ENCODE measurements around the gene IL2RA. TPM values are rescaled to one million over a fixed set of nuclear protein-coding genes. Genes with fewer than 3 reads are reported as not detected.
"Not testable (repeated sequence)": the region's sequence is repeated elsewhere in the genome, so short reads cannot be mapped to it uniquely, and the experiment has no call there.

The IL2RA gene
- total and polyA plus RNA-seq, 2 donors (not counting 1 experiment from before 2014, with no cell fraction given): 7.2 to 56.7 TPM

DNA sequence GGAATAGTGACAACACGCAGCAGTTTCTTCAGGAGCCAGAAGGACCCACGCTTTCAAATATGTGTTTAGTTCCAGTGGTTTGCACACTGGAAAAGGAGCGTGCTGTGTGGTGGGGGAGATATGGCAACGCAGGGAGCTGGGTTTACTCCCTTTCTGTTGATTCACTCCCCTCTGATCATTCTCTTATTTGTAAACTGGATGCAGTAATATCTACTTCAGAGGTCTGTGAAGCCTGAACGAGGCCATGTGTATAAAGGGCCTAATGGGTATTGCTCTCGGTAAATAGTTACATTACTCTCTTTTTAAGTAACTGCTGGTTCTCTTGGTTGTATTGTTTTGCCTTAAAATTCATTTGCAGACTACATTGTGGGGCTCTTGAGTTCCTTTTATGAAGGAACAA, 45.9 kb upstream of the IL2RA start:
- no peak overlapping the region for H3K27ac ChIP-seq (ENCODE audit: low read length in 2 of 2)
- H3K27me3 Mint-ChIP-seq: no peaks in the 10 kb centered on the region
- peaks cover 20% of the 10 kb centered on the region for H3K79me2 ChIP-seq (ENCODE audit: control insufficient read depth, insufficient read depth, low read length)
- H3K27me3 ChIP-seq (replicated peaks in 1 of 4; ENCODE audit: control extremely low read depth in 1 of 4, control insufficient read depth in 3 of 4, insufficient read depth in 4 of 4, low read length in 3 of 4): no peaks in the 10 kb centered on the region
- ChIA-PET POLR2A (no interaction called here), CTCF (interaction anchor here (0.6 to 7.6 kb wide), 13 partner anchors 44 to 311 kb away, joined by 3 to 132 read pairs (median 5); partner anchors contain the start of gene PFKFB3)
- no peak overlapping the region for H2AFZ ChIP-seq (ENCODE audit: insufficient read depth, low read depth, low read length, poor library complexity, severe bottlenecking)
- peaks cover 47% of the 10 kb centered on the region for H4K20me1 ChIP-seq (ENCODE audit: control insufficient read depth, insufficient read depth, low read length, poor library complexity, severe bottlenecking)
- H3K9me3 Mint-ChIP-seq (ENCODE audit: insufficient read depth): no peaks in the 10 kb centered on the region
- no peak for DNase-seq
- H3K4me2 ChIP-seq (replicated peaks; ENCODE audit: low read depth, low read length, poor library complexity, severe bottlenecking): no peak overlapping the region
- H3K27ac Mint-ChIP-seq: no peak overlapping the region
- peaks cover 7 to 9% of the 10 kb centered on the region in 2 donors for H3K4me1 ChIP-seq (ENCODE audit: control insufficient read depth in 2 of 2, insufficient read depth in 2 of 2, low read length in 2 of 2)
- ATAC-seq (ENCODE audit: low read depth): no peak
- no peak overlapping the region for H3K4me3 Mint-ChIP-seq
- H3K4me3 ChIP-seq (ENCODE audit: control extremely low read depth in 1 of 5, extremely low read depth in 1 of 5, insufficient read depth in 1 of 5, low read depth in 2 of 5, low read length in 4 of 5): no peak overlapping the region
- H3K9ac ChIP-seq (ENCODE audit: low read length): no peak overlapping the region
- intact Hi-C loops (cut with micrococcal nuclease): loop anchor here (5.0 kb wide), 1 partner anchor 569 kb away; no protein-coding TSS in a partner anchor
- no peaks in the 10 kb centered on the region for H3K9me3 ChIP-seq (ENCODE audit: control extremely low read depth in 1 of 3, control insufficient read depth in 2 of 3, insufficient read depth in 1 of 3, low read length in 2 of 3)
- no peak for TF ChIP-seq EZH2 (IDR thresholded peaks at IDR 0.05; ENCODE audit: borderline replicate concordance, insufficient read depth, low read depth, low read length, poor library complexity, severe bottlenecking)
- TF ChIP-seq, protein P1, sequence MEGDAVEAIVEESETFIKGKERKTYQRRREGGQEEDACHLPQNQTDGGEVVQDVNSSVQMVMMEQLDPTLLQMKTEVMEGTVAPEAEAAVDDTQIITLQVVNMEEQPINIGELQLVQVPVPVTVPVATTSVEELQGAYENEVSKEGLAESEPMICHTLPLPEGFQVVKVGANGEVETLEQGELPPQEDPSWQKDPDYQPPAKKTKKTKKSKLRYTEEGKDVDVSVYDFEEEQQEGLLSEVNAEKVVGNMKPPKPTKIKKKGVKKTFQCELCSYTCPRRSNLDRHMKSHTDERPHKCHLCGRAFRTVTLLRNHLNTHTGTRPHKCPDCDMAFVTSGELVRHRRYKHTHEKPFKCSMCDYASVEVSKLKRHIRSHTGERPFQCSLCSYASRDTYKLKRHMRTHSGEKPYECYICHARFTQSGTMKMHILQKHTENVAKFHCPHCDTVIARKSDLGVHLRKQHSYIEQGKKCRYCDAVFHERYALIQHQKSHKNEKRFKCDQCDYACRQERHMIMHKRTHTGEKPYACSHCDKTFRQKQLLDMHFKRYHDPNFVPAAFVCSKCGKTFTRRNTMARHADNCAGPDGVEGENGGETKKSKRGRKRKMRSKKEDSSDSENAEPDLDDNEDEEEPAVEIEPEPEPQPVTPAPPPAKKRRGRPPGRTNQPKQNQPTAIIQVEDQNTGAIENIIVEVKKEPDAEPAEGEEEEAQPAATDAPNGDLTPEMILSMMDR (IDR thresholded peaks at IDR 0.05): no peak
- H3K36me3 ChIP-seq (replicated peaks in 1 of 2; ENCODE audit: control extremely low read depth in 1 of 2, control insufficient read depth in 1 of 2, extremely low read depth in 1 of 2, insufficient read depth in 2 of 2, low read length in 1 of 2): peaks cover 2 to 85% of the 10 kb centered on the region in 2 experiments
- peaks cover 12% of the 10 kb centered on the region for H3K4me1 Mint-ChIP-seq
- no CpG with 5 or more reads among the region's 6 CpGs for WGBS (ENCODE audit: insufficient coverage)

DNA sequence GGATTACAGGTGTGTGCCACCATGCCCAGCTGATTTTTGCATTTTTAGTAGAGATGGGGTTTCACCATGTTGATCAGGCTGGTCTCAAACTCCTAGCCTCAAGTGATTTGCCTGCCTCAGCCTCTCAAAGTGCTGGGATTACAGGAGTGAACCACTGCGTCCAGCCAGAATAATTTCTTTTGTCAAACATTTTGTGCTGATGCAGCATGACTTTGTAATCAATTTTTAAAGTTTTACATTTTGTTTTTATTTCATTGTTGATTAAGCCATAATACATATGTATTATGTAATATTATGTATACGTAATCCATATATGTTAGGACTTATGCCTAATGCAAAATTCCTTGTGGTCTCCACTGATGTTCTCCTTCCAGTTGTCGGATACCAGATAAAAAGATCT, 45.4 kb upstream of the IL2RA start:
- CTCF ChIA-PET: interaction anchor here (0.6 to 7.6 kb wide), 9 partner anchors 32 to 311 kb away, joined by 3 to 132 read pairs (median 14); partner anchors contain the start of gene PFKFB3
- not testable (repeated sequence) for ATAC-seq (ENCODE audit: low read depth)

More for the DNA sequence above, 45.4 kb upstream of the IL2RA start:
- H3K9me3 ChIP-seq (ENCODE audit: control extremely low read depth in 1 of 3, control insufficient read depth in 2 of 3, insufficient read depth in 1 of 3, low read length in 2 of 3); H3K4me2 ChIP-seq (replicated peaks; ENCODE audit: low read depth, low read length, poor library complexity, severe bottlenecking); H3K27ac ChIP-seq (ENCODE audit: low read length in 2 of 2); DNase-seq; H3K9ac ChIP-seq (ENCODE audit: low read length); H3K27ac Mint-ChIP-seq; H3K27me3 Mint-ChIP-seq; H3K4me3 Mint-ChIP-seq; POLR2A ChIA-PET; H3K4me1 ChIP-seq (ENCODE audit: control insufficient read depth in 2 of 2, insufficient read depth in 2 of 2, low read length in 2 of 2); H3K4me3 ChIP-seq (ENCODE audit: control extremely low read depth in 1 of 5, extremely low read depth in 1 of 5, insufficient read depth in 1 of 5, low read depth in 2 of 5, low read length in 4 of 5); H3K27me3 ChIP-seq (replicated peaks in 1 of 4; ENCODE audit: control extremely low read depth in 1 of 4, control insufficient read depth in 3 of 4, insufficient read depth in 4 of 4, low read length in 3 of 4); H2AFZ ChIP-seq (ENCODE audit: insufficient read depth, low read depth, low read length, poor library complexity, severe bottlenecking); H3K9me3 Mint-ChIP-seq (ENCODE audit: insufficient read depth): not testable (repeated sequence)
- intact Hi-C loops (cut with micrococcal nuclease): loop anchor here (5.0 kb wide), 1 partner anchor 570 kb away; no protein-coding TSS in a partner anchor
- Histone ChIP-seq H3K36me3 (replicated peaks in 1 of 2; ENCODE audit: control extremely low read depth in 1 of 2, control insufficient read depth in 1 of 2, extremely low read depth in 1 of 2, insufficient read depth in 2 of 2, low read length in 1 of 2) (peaks cover 2 to 85% of the 10 kb centered on the region in 2 experiments), H4K20me1 (ENCODE audit: control insufficient read depth, insufficient read depth, low read length, poor library complexity, severe bottlenecking) (peaks cover 47% of the 10 kb centered on the region), H3K79me2 (ENCODE audit: control insufficient read depth, insufficient read depth, low read length) (peaks cover 22% of the 10 kb centered on the region)
- WGBS (ENCODE audit: insufficient coverage): 91% methylated on average over 1 of the region's 3 CpGs
- H3K4me1 Mint-ChIP-seq: peaks cover 12% of the 10 kb centered on the region
